Upper lobe of left lung (tissue), 6 donors: ENCODE results near the gene MYO1E. TPM values are rescaled to one million over a fixed set of nuclear protein-coding genes. Genes with fewer than 3 reads are reported as not detected.
"Not testable (repeated sequence)": the region's sequence is repeated elsewhere in the genome, so short reads cannot be mapped to it uniquely, and the experiment has no call there.

Experiments
- ATAC-seq, 2 donors: fragments of 200-7000 bp; cut with Tn5 transposase; one replicate each; pipeline ENCODE4 v1.9.1; 2022; ENCODE audit warnings: mild to moderate bottlenecking in 2 of 2, moderate library complexity in 2 of 2; ENCODE audit not compliant: low FRiP score in 2 of 2
- DNase-seq, 2 donors: peaks; one replicate each; pipeline ENCODE4 v3.0.0-alpha.2; 2019 to 2020
- H3K27ac ChIP-seq, 4 donors: fragments of 200-600 bp; sonication (generic); one replicate each; pipeline ENCODE4 v1.5.1; 2016 to 2019
- H3K27me3 ChIP-seq, 4 donors: fragments of 200-600 bp; sonication (generic); one replicate each; pipeline ENCODE4 v1.5.1; 2017 to 2019
- H3K36me3 ChIP-seq, 4 donors: fragments of 200-600 bp; sonication (generic); one replicate each; pipeline ENCODE4 v1.5.1; 2016 to 2019
- H3K4me1 ChIP-seq, 4 donors: fragments of 200-600 bp; sonication (generic); one replicate each; pipeline ENCODE4 v1.5.1; 2018 to 2019
- H3K4me3 ChIP-seq, 4 donors: fragments of 200-600 bp; sonication (generic); one replicate each; pipeline ENCODE4 v1.5.1; 2017 to 2019; ENCODE audit warnings: mild to moderate bottlenecking in 2 of 4, moderate library complexity in 1 of 4
- H3K9me3 ChIP-seq, 4 donors: fragments of 200-600 bp; sonication (generic); one replicate each; pipeline ENCODE4 v1.5.1; 2018 to 2019
- CTCF ChIP-seq, 6 experiments: fragments of 450-650 bp in 4 of 6; fragments of 200-600 bp in 2 of 6; sonication (generic) in 2 of 6; IDR thresholded peaks; one replicate each; pipeline ENCODE4 v1.5.1; 2016 to 2019; ENCODE audit warnings: antibody characterized with exemption in 6 of 6
- EP300 ChIP-seq, 4 donors: sonication (generic); formaldehyde crosslinking; IDR thresholded peaks; one replicate each; pipeline ENCODE4 v1.5.1; 2017; ENCODE audit warnings: antibody characterized with exemption in 4 of 4, control low read depth in 2 of 4
- POLR2A ChIP-seq, 4 donors: fragments of 450-650 bp; IDR thresholded peaks; one replicate each; pipeline ENCODE4 v1.5.1; 2016 to 2017; ENCODE audit warnings: antibody characterized with exemption in 4 of 4, mild to moderate bottlenecking in 2 of 4
- POLR2AphosphoS5 ChIP-seq, 2 donors: sonication (generic); formaldehyde crosslinking; IDR thresholded peaks; one replicate each; pipeline ENCODE4 v1.5.1; 2017; ENCODE audit warnings: antibody characterized with exemption in 2 of 2
- WGBS, 2 donors: methylation state at CpG; one replicate each; pipeline ENCODE4 v1.1.5; 2017 to 2018; 5-methylcytosine and 5-hydroxymethylcytosine counted together
- total RNA-seq, 6 donors: library from RNA; depleted of rRNA in 4 of 6; stranded (reverse); fragments of >200 nt in 4 of 6; gene quantifications; one replicate each; pipeline versions ENCODE4 v1.1.0 to v1.2.1, GENCODE V29; 2016 to 2021
- donor health status: DM: no; HTN: no; CAD: no; lungs with moderate emphysema.
- donor health status: DM: no; HTN: yes; CAD: no; lungs with severe emphysema.

MYO1E gene
- total RNA-seq, 6 donors from 2014 or later: 39.7 to 161 (median 71.9) TPM

- WGBS, 2 donors: 72 to 74% methylated on average over 15 of the region's 15 CpGs
- no peak overlapping the region for H3K27ac ChIP-seq
- no peaks in the 10 kb centered on the region for H3K36me3 ChIP-seq
- no peaks in the 10 kb centered on the region for H3K9me3 ChIP-seq
- H3K27me3 ChIP-seq: no peaks in the 10 kb centered on the region
- DNase-seq (no peak), ATAC-seq (no peak)
- no peak overlapping the region for H3K4me3 ChIP-seq
- TF ChIP-seq POLR2AphosphoS5 (IDR thresholded peaks at IDR 0.05): no peak
- peaks cover 0 to 4% (median 0%) of the 10 kb centered on the region in 4 donors for H3K4me1 ChIP-seq
Measured at GRCh38 chr15:59401824-59402569, 29.3 kb upstream of the MYO1E start.

GRCh38 chr15:59401051-59401823, 28.6 kb upstream of the MYO1E start:
- not testable (repeated sequence) for H3K27ac ChIP-seq, H3K4me3 ChIP-seq, DNase-seq, H3K36me3 ChIP-seq, H3K27me3 ChIP-seq, H3K9me3 ChIP-seq, ATAC-seq, H3K4me1 ChIP-seq
- 73 to 79% methylated on average over 10 of the region's 10 CpGs for WGBS, 2 donors

- H3K36me3 ChIP-seq: no peaks in the 10 kb centered on the region
- no peaks in the 10 kb centered on the region for H3K4me1 ChIP-seq
- 79 to 80% methylated on average over 13 of the region's 13 CpGs for WGBS, 2 donors
- no peak for TF ChIP-seq POLR2AphosphoS5 (IDR thresholded peaks at IDR 0.05)
- TF ChIP-seq CTCF (IDR thresholded peaks at IDR 0.05): no peak
- no peak for TF ChIP-seq POLR2A (IDR thresholded peaks at IDR 0.05)
- TF ChIP-seq EP300 (IDR thresholded peaks at IDR 0.05): no peak
- ATAC-seq (peak in 1 of 2 donors; percentile 43), DNase-seq (no peak)
- no peak overlapping the region for H3K27ac ChIP-seq
- H3K27me3 ChIP-seq: no peaks in the 10 kb centered on the region
- H3K4me3 ChIP-seq: no peak overlapping the region
- H3K9me3 ChIP-seq: no peaks in the 10 kb centered on the region
Measured at GRCh38 chr15:59400103-59400813, 27.6 kb upstream of the MYO1E start.

GRCh38 chr15:59399465-59400102, 26.9 kb upstream of the MYO1E start:
- 54 to 67% methylated on average over 7 of the region's 7 CpGs for WGBS, 2 donors

GRCh38 chr15:59398220-59398619, 25.5 kb upstream of the MYO1E start:
- no peaks in the 10 kb centered on the region for H3K36me3 ChIP-seq
- TF ChIP-seq CTCF (IDR thresholded peaks at IDR 0.05): no peak
- no peak for TF ChIP-seq POLR2AphosphoS5 (IDR thresholded peaks at IDR 0.05)
- H3K4me1 ChIP-seq: no peaks in the 10 kb centered on the region
- no peaks in the 10 kb centered on the region for H3K9me3 ChIP-seq
- no peak overlapping the region for H3K4me3 ChIP-seq
- no peak overlapping the region for H3K27ac ChIP-seq
- DNase-seq (no peak), ATAC-seq (no peak)
- H3K27me3 ChIP-seq: no peaks in the 10 kb centered on the region
- 70 to 92% methylated on average over 1 of the region's 1 CpG for WGBS, 2 donors

More at GRCh38 chr15:59399465-59400102, 26.9 kb upstream of the MYO1E start:
- H3K4me1 ChIP-seq: no peaks in the 10 kb centered on the region
- peak in 1 of 2 donors; percentile 41 for DNase-seq
- H3K27ac ChIP-seq: no peak overlapping the region
- H3K9me3 ChIP-seq: no peaks in the 10 kb centered on the region
- TF ChIP-seq POLR2AphosphoS5 (IDR thresholded peaks at IDR 0.05) (no peak), EP300 (IDR thresholded peaks at IDR 0.05) (no peak), CTCF (IDR thresholded peaks at IDR 0.05) (no peak), POLR2A (IDR thresholded peaks at IDR 0.05) (no peak)
- H3K36me3 ChIP-seq: no peaks in the 10 kb centered on the region
- H3K4me3 ChIP-seq: no peak overlapping the region
- H3K27me3 ChIP-seq: no peaks in the 10 kb centered on the region
- peak; percentile 46 to 80 for ATAC-seq
